NOMO-1 treated with DMSO at 0.1 percent for 48 hours (cell line): ENCODE data around the gene ADAD2.
A peak's percentile ranks its signal among the peaks of the same experiment; 100 is the strongest.

Experiments
- DNase-seq: peaks from one replicate; lab custom pipeline; 2025; ENCODE audit not compliant: unreplicated experiment; lab: John Stamatoyannopoulos, UW

Gene ADAD2

DNA sequence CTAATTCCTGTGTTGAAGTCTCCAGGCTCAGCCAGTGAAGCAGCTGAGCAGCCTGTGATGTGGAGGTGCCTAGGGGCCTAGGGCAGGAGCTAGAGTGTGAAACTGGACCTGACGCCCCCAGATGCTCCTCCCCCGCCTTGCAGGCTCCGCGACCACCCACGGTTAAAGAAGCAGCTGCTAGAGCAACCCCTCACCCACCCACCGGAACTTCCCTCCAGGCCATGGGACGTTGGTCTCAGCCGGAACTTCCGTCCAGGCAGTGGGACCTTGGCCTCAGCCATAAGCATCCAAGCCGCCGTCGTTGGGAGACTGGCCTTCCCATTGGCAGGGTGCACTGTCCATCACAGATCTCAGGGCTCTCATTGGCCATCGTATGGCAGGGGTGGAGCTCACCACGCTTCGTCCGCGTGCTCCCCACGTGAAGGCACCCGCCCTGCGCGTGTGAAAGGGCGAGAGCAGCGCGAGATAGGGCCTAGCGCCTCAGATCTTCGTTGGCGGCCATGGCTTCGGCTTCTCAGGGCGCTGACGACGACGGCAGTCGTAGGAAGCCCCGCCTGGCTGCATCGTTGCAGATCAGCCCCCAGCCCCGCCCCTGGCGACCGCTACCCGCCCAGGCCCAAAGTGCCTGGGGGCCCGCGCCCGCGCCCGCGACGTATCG lies at the start of gene ADAD2:
TSS of gene ADAD2 (plus strand) at position 427 of the 658 bp plus-strand sequence. CDS start at position 501, 74 bp downstream.
- no peak for DNase-seq

DNA sequence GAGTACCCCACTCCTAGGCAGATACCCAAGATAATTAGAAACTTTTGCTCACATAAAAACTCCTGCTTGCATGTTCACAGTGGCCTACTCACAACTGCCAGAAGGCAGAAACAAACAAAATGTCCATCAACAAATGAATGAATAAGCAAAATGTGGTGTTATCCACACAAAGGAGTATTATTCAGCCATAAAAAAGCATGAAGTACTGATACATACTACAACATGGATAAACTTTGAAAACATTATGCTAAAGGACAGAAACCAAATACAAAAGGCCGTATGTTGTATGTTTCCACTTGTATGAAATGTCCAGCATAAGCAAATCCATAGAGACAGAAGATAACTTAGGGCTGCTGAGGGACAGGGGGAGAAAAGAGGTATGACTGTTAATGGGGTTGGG lies 47.9 kb upstream of the ADAD2 start:
- no peak for DNase-seq

DNA sequence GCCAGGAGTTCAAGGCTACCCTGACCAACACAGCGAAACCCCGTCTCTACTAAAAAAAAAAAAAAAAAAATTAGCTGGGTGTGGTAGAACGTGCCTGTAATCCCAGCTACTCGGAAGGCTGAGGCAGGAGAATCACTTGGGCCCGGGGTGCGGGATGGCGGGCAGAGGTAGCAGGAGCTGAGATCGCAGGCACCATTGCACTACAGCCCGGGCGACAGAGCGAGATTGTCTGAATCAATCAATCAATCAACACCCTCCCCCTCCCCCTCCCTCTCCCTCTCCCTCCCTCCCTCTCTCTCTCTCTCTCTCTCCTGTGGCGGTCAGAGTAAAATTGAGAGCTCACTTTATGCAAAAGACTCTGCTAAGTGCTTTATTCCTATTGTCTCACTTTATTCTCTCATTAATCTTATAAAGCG lies 47.2 kb upstream of the ADAD2 start:
- no peak for DNase-seq

DNA sequence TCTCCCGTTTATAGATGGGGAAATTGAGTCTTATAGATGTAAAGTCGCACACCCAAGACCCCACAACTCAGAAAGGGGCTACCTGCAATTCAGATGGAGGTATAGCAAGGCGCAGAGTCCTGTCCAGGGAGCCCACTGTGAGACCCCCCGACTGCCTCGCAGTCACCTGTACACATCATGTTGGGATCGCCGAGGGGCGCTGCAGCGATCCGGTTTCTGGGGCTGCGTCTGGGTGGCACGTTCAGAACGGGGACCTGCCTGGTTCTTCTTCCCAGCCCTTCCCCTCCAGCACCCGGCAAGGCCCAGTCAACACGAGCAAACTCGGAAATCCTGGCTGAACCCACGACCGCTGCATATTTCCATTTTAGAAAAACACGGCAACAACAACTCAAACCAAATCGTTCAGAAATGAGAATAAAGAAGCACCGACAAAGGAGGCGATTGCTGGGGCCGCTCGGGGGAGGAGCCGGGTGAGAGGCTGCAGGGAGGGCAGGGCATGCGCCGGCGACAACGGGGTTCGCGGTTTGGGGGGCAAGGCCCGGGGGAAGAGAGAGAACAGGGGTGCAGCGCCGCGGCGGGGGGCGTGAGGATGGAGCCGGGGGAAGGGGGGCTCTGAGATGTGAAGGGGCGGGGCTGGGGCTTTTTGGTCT lies 46.6 kb upstream of the ADAD2 start:
- no peak for DNase-seq

DNA sequence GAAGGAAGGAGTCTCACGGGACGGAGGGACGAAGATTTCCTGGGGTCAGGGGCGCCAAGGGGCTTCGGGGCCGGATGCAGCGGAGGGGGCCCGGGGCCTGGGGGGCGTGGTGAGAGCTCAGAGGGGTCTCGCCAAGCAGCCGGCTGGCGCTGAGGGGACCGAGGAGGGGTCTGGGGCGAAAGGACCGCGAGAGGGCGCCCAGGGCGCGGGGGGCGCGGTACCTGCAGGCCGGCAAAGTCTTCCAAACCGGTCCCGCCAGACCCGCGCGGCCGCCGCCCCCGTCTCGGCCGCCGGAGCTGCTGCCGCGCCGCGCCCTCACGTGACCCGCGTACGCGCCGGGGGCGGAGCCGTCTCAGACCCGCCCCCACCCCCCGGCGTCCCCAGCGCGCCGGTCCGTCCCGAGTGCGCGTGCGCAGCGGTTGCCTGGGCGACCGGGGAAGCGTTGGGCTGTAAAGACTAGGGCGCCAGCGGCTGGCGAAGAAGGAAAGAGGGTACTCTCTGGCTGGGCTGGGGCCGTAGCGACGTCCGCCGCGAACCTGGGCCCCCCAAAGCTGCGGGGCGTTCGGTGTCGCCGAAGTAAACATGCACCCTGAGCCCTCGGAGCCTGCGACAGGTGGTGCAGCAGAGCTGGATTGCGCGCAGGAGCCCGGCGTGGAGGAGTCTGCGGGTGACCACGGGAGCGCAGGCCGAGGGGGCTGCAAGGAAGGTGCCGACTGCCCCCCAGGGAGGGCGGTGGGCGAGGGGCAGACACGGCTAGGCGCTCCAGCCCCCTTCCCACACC lies 45.9 kb upstream of the ADAD2 start, which contains the start of the genes DNAAF1 and HSDL1:
TSS of gene DNAAF1 (plus strand) at position 450 of the 781 bp plus-strand sequence. CDS start at position 583, 133 bp downstream.
TSS of gene HSDL1 (minus strand) at position 319 of the 781 bp plus-strand sequence. CDS start 13,856 bp downstream, outside the sequence.
- peak; percentile 59 for DNase-seq

GRCh38 chr16:84150926-84151325 lies 40.0 kb upstream of the ADAD2 start:
- DNase-seq, result no peak

- DNase-seq, result no peak
These were observed 37.2 kb upstream of the ADAD2 start for GRCh38 chr16:84153660-84154214.

GRCh38 chr16:84155226-84155625 lies 35.7 kb upstream of the ADAD2 start:
- no peak for DNase-seq

DNA sequence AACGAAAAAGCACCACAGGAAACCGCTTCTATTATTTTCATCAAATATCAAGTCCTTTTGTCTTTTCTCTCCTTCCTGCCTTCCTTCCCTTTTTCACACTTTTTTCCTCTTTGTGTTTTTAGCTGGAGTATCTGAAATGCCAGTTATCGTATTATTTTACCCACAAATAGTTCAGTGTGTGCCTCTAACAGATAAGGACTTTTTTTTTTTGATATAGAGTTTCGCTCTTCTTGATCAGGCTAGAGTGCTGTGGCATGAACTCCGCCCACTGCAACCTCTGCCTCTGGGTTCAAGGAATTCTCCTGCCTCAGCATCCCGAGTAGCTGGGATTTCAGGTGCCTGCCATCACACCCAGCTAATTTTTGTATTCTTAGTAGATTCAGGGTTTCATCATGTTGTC lies 35.2 kb upstream of the ADAD2 start:
- DNase-seq, result no peak

GRCh38 chr16:84156342-84156784 lies 34.6 kb upstream of the ADAD2 start:
- DNase-seq, result no peak

DNA sequence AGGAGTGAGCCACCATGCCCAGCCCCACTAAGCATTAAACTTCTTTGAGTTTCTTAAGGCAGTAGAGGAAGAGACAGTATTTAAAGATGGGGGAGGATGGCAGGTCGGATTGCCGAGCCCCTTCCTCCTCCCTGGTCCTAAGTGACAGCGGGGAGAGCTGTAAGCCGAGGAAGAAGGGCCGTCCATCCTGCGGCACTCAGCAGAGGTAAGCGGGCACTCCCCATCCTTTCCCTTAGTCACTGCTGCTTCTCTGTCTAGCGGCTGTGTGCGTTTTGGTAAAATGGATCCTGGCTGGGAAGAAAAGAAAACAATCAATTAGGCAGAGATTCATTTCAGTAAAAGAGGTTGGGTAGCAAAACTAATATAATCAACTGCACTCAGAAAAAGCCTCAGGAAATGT lies 31.9 kb upstream of the ADAD2 start:
- DNase-seq, result no peak

- DNase-seq, result no peak
These were observed 31.2 kb upstream of the ADAD2 start for GRCh38 chr16:84159800-84160199.

DNA sequence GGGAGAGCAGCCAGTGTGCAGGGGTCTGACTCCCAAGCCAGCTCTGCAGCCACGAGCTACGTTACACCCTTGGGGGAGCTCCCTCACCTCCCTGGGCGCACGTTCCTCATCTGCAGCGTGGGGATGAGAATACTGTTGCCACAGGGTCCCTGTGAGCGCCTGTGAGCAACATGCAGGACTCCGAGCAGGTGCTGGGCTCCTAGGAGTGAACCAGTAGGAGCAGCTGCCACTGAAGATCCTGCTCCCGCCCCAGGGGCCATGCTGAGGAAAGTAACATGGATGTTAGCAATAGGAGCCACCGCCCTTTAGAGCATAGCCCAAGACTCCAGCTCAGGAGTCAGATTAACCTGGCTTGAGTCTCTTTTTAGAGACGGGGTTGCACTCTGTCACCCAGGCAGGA lies 29.9 kb upstream of the ADAD2 start:
- DNase-seq, result no peak

GRCh38 chr16:84161801-84162200 lies 29.2 kb upstream of the ADAD2 start:
- DNase-seq, result no peak

DNA sequence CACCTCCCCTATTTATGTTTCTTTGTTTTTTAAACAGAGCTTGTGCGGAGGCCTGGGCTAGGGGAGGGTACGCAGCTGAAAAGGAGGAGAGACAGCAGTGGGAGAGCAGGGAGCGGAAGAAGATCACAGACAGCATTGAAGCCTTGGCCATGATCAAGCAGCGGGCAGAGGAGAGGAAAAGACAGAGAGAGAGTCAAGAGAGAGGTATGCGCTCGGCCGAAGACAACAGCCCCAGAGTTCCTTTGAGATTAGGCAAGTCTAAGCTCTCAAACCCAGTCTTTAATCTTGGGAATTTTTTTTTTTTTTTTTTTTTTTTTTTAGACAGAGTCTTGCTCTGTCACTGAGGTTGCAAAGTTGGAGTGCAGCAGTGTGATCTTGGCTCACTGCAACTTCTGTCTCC lies 25.2 kb upstream of the ADAD2 start:
- DNase-seq, result no peak

DNA sequence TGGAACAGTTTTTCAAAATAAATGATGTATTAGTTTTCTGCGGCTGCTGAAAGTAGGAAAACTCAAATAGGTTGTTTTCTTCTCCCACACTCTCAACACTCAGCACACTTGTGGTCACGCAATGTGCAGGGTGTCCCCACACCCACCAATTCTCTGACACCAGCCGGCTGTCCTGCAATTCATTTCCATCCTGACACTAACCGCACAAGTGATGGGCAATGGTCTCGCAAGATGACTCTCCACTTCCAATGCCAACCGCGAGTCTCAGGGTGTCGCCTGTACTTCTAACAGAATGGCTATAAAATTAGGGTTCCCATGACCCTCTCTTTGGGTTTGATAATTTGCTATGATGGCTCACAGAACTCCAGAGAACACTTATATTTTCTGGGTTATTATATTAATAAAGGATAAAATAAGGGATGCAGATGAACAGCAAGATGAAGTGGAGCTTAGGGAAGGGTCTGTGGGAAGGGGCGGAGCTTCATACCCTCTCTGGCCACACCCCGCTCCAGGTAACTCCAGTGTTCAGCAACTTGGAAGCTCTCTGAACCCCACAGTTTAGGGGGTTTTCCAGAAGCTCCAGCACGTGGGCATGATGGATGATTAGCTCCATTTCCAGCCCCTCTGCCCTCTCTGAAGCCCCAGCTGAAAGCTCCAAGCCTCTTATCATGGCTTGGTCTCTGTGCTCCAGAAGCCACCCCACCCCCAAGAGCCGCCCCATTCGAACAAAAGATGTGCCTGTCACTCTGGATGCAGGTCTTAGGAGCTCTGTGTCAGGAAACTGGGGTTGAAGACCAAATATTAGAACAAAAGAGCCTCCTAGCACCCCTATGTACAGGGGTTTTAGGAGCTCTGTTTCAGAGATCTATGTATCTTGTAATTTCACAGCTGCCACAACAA lies 23.9 kb upstream of the ADAD2 start:
- DNase-seq, result no peak

- DNase-seq, result no peak
These were observed 21.1 kb upstream of the ADAD2 start for GRCh38 chr16:84169765-84170310.

DNA sequence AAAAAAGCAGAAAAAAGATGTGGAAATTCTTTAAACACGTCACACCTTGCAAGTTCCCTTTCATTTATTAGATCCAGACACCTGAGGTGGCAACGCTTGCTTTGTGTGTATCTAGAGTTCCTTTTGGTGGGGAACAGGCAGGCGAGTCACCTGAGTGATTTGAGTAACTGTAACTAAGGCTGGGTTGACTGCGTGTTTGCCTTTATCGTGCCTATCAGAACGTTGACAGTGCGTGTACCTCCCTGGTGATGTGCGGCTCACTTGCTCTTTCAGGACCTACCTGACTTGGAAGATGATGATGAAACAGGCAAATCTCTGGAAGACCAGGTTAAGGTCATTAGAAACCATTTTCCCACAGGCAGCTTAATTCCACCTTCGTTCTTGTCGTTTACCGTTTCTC lies 16.6 kb upstream of the ADAD2 start:
- no peak for DNase-seq

GRCh38 chr16:84175350-84176081 lies 15.4 kb upstream of the ADAD2 start:
- peak; percentile 87 for DNase-seq
